ENCODE measurements around the gene SMPD3. TPM values are rescaled to one million over a fixed set of nuclear protein-coding genes. Genes with fewer than 3 reads are reported as not detected.

SMPD3 gene
- total and polyA plus RNA-seq, 2 experiments from 2014 or later = 5.7 to 6.3 TPM

DNA sequence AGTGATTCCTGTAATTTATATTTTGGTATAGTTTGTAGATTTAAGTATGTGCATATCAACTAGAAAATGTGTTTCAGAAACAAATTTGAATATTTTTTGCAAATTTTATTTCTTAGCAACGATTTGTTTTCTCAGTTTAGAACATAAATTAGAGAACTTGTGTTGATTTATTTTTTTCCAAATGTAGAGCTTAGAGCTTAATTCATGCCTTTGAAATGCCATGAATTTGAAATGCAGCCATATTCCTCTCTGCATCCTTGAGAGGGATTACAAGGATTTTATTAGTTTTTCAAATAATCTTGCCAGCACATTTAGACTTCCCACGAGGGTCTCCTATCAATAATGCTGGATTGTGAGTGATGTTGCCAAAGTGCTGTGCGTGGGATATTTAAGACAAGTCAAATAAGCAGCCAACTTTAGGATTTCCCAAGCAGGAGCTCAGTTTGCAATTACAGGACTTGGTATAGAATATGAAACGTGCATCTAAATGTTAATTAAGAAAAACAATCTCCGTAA lies 6.7 kb upstream of the SMPD3 start:
- no peak overlapping the region for H2AFZ ChIP-seq
- H3K4me2 ChIP-seq = no peak overlapping the region
- no peaks in the 10 kb centered on the region for H3K27me3 ChIP-seq
- no peaks in the 10 kb centered on the region for H3K9me2 ChIP-seq (replicated peaks; ENCODE audit: insufficient read depth)
- no peaks in the 10 kb centered on the region for H3K79me2 ChIP-seq
- TF ChIP-seq EZH2 (IDR thresholded peaks at IDR 0.05; ENCODE audit: borderline replicate concordance) (no peak), EZH2phosphoT487 (IDR thresholded peaks at IDR 0.05; ENCODE audit: low read depth, severe bottlenecking, unreplicated experiment) (no peak)
- TF ChIP-seq, protein P1, sequence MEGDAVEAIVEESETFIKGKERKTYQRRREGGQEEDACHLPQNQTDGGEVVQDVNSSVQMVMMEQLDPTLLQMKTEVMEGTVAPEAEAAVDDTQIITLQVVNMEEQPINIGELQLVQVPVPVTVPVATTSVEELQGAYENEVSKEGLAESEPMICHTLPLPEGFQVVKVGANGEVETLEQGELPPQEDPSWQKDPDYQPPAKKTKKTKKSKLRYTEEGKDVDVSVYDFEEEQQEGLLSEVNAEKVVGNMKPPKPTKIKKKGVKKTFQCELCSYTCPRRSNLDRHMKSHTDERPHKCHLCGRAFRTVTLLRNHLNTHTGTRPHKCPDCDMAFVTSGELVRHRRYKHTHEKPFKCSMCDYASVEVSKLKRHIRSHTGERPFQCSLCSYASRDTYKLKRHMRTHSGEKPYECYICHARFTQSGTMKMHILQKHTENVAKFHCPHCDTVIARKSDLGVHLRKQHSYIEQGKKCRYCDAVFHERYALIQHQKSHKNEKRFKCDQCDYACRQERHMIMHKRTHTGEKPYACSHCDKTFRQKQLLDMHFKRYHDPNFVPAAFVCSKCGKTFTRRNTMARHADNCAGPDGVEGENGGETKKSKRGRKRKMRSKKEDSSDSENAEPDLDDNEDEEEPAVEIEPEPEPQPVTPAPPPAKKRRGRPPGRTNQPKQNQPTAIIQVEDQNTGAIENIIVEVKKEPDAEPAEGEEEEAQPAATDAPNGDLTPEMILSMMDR (IDR thresholded peaks at IDR 0.05; ENCODE audit: poor library complexity) = no peak
- H3K27ac ChIP-seq = no peak overlapping the region
- H3K9me3 ChIP-seq (ENCODE audit: low read depth) = no peaks in the 10 kb centered on the region
- no peaks in the 10 kb centered on the region for H3K36me3 ChIP-seq (replicated peaks; ENCODE audit: insufficient read depth, low read depth)
- H3K4me1 ChIP-seq (ENCODE audit: insufficient read depth) = no peaks in the 10 kb centered on the region
- no peak overlapping the region for H3K4me3 ChIP-seq
- WGBS (ENCODE audit: low lambda C conversion rate, missing lambda C conversion rate) = 81% methylated on average over 5 of the region's 5 CpGs
- no peak for DNase-seq (ENCODE audit: low spot score)
- no peaks in the 10 kb centered on the region for H4K20me1 ChIP-seq (ENCODE audit: insufficient read depth, poor library complexity, severe bottlenecking)

DNA sequence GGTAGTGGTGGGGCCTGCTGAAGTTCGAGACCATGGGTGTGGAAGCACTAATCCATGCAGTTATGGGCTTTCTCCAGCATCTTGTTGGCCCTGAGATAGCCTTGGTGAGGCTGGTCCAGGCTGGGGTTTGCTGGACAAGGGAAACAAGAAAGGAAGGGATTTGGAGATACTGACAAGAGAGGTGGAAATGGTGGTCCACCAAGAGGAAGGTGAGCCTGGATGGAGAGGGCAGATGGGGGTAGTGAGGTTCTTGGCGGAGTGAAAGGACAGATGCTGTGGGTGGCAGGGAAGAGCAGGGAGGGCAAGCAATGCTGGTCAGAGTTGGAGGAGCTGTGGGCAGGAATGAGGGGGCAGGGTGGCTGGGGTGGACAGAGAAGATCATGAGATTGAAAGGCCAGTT lies 5.5 kb upstream of the SMPD3 start:
- Histone ChIP-seq H3K36me3 (replicated peaks; ENCODE audit: insufficient read depth, low read depth) (no peaks in the 10 kb centered on the region), H3K27me3 (no peaks in the 10 kb centered on the region), H3K4me3 (no peak overlapping the region), H3K4me2 (no peak overlapping the region), H3K9me2 (replicated peaks; ENCODE audit: insufficient read depth) (no peaks in the 10 kb centered on the region), H4K20me1 (ENCODE audit: insufficient read depth, poor library complexity, severe bottlenecking) (no peaks in the 10 kb centered on the region), H3K4me1 (ENCODE audit: insufficient read depth) (no peaks in the 10 kb centered on the region), H2AFZ (no peak overlapping the region), H3K79me2 (no peaks in the 10 kb centered on the region), H3K27ac (no peak overlapping the region), H3K9me3 (ENCODE audit: low read depth) (no peaks in the 10 kb centered on the region)
- no peak for DNase-seq (ENCODE audit: low spot score)
- WGBS (ENCODE audit: low lambda C conversion rate, missing lambda C conversion rate) = 94% methylated on average over 2 of the region's 2 CpGs
- no peak for TF ChIP-seq EZH2phosphoT487 (IDR thresholded peaks at IDR 0.05; ENCODE audit: low read depth, severe bottlenecking, unreplicated experiment)
- TF ChIP-seq EZH2 (IDR thresholded peaks at IDR 0.05; ENCODE audit: borderline replicate concordance) = no peak

DNA sequence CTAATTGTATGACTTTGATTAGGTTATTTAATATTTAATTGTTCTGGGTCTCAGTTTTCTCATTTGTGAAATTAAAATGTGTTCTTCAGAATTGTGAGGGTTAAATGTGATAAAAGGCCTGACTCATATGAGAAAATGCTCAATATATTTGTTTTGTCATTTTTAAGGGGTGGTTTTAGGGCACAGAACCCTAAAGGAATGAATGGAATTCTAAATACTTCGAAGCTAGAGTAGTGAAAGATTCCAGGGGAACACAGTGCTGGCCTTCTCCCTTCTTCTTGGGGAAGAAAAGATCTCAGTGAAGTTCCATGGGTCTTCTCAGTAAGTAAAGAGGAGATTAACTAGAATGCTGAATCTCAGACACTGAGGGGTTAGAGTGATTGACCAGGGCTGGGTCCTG lies 3.9 kb upstream of the SMPD3 start:
- no peak overlapping the region for H3K4me2 ChIP-seq

DNA sequence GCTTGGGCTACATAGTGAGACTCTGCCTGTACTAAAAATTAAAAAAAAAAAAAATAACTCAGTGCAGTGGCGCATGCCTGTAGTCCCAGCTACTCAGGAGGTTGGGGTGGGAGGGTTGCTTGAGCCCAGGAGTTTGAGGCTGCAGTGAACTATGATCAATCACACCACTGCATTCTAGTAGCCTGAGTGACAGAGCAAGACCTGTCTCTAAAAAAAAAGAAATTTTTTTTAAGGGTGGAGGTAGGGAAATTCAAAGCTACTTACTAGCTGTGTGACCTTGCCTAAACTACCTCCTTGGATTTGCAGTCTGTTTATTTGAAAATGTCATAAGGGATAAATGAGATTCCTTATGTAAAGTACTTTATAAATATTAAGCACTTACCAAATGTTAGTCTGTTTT lies 3.4 kb upstream of the SMPD3 start:
- Histone ChIP-seq H3K27me3 (peaks cover under 1% of the 10 kb centered on the region), H3K9me3 (ENCODE audit: low read depth) (no peaks in the 10 kb centered on the region), H3K36me3 (replicated peaks; ENCODE audit: insufficient read depth, low read depth) (no peaks in the 10 kb centered on the region), H2AFZ (no peak overlapping the region), H4K20me1 (ENCODE audit: insufficient read depth, poor library complexity, severe bottlenecking) (no peaks in the 10 kb centered on the region), H3K27ac (no peak overlapping the region), H3K4me3 (no peak overlapping the region), H3K9me2 (replicated peaks; ENCODE audit: insufficient read depth) (no peaks in the 10 kb centered on the region), H3K4me1 (ENCODE audit: insufficient read depth) (peaks cover 4% of the 10 kb centered on the region), H3K4me2 (no peak overlapping the region), H3K79me2 (no peaks in the 10 kb centered on the region)
- DNase-seq (ENCODE audit: low spot score) = no peak
- TF ChIP-seq EZH2phosphoT487 (IDR thresholded peaks at IDR 0.05; ENCODE audit: low read depth, severe bottlenecking, unreplicated experiment) (no peak), EZH2 (IDR thresholded peaks at IDR 0.05; ENCODE audit: borderline replicate concordance) (no peak)
- TF ChIP-seq, protein P1 (IDR thresholded peaks at IDR 0.05; ENCODE audit: poor library complexity) = no peak
- 85% methylated on average over 1 of the region's 1 CpG for WGBS (ENCODE audit: low lambda C conversion rate, missing lambda C conversion rate)

More for the DNA sequence above, 3.9 kb upstream of the SMPD3 start:
- Histone ChIP-seq H3K36me3 (replicated peaks; ENCODE audit: insufficient read depth, low read depth) (no peaks in the 10 kb centered on the region), H2AFZ (no peak overlapping the region), H4K20me1 (ENCODE audit: insufficient read depth, poor library complexity, severe bottlenecking) (no peaks in the 10 kb centered on the region), H3K27ac (no peak overlapping the region), H3K79me2 (no peaks in the 10 kb centered on the region), H3K9me3 (ENCODE audit: low read depth) (no peaks in the 10 kb centered on the region), H3K9me2 (replicated peaks; ENCODE audit: insufficient read depth) (no peaks in the 10 kb centered on the region), H3K4me1 (ENCODE audit: insufficient read depth) (peaks cover 4% of the 10 kb centered on the region), H3K4me3 (no peak overlapping the region), H3K27me3 (no peaks in the 10 kb centered on the region)
- WGBS (ENCODE audit: low lambda C conversion rate, missing lambda C conversion rate) = 15% methylated on average over 1 of the region's 1 CpG
- no peak for DNase-seq (ENCODE audit: low spot score)
- TF ChIP-seq EZH2phosphoT487 (IDR thresholded peaks at IDR 0.05; ENCODE audit: low read depth, severe bottlenecking, unreplicated experiment) (no peak), EZH2 (IDR thresholded peaks at IDR 0.05; ENCODE audit: borderline replicate concordance) (no peak)
- TF ChIP-seq, protein P1 (IDR thresholded peaks at IDR 0.05; ENCODE audit: poor library complexity) = no peak
